Upper lobe of left lung (tissue), 6 donors: ENCODE results near the gene GABRA5. TPM values are rescaled to one million over a fixed set of nuclear protein-coding genes. Genes with fewer than 3 reads are reported as not detected.
A peak's percentile ranks its signal among the peaks of the same experiment; 100 is the strongest.
"Not testable (repeated sequence)": the region's sequence is repeated elsewhere in the genome, so short reads cannot be mapped to it uniquely, and the experiment has no call there.

Experiments used
- ATAC-seq, 2 donors: fragments of 200-7000 bp; cut with Tn5 transposase; one replicate each; pipeline ENCODE4 v1.9.1; 2022; ENCODE audit warnings: mild to moderate bottlenecking in 2 of 2, moderate library complexity in 2 of 2; ENCODE audit not compliant: low FRiP score in 2 of 2
- DNase-seq, 2 donors: peaks; one replicate each; pipeline ENCODE4 v3.0.0-alpha.2; 2019 to 2020
- H3K27ac ChIP-seq, 4 donors: fragments of 200-600 bp; sonication (generic); one replicate each; pipeline ENCODE4 v1.5.1; 2016 to 2019
- H3K27me3 ChIP-seq, 4 donors: fragments of 200-600 bp; sonication (generic); one replicate each; pipeline ENCODE4 v1.5.1; 2017 to 2019
- H3K36me3 ChIP-seq, 4 donors: fragments of 200-600 bp; sonication (generic); one replicate each; pipeline ENCODE4 v1.5.1; 2016 to 2019
- H3K4me1 ChIP-seq, 4 donors: fragments of 200-600 bp; sonication (generic); one replicate each; pipeline ENCODE4 v1.5.1; 2018 to 2019
- H3K4me3 ChIP-seq, 4 donors: fragments of 200-600 bp; sonication (generic); one replicate each; pipeline ENCODE4 v1.5.1; 2017 to 2019; ENCODE audit warnings: mild to moderate bottlenecking in 2 of 4, moderate library complexity in 1 of 4
- H3K9me3 ChIP-seq, 4 donors: fragments of 200-600 bp; sonication (generic); one replicate each; pipeline ENCODE4 v1.5.1; 2018 to 2019
- CTCF ChIP-seq, 6 experiments: fragments of 450-650 bp in 4 of 6; fragments of 200-600 bp in 2 of 6; sonication (generic) in 2 of 6; IDR thresholded peaks; one replicate each; pipeline ENCODE4 v1.5.1; 2016 to 2019; ENCODE audit warnings: antibody characterized with exemption in 6 of 6
- EP300 ChIP-seq, 4 donors: sonication (generic); formaldehyde crosslinking; IDR thresholded peaks; one replicate each; pipeline ENCODE4 v1.5.1; 2017; ENCODE audit warnings: antibody characterized with exemption in 4 of 4, control low read depth in 2 of 4
- POLR2A ChIP-seq, 4 donors: fragments of 450-650 bp; IDR thresholded peaks; one replicate each; pipeline ENCODE4 v1.5.1; 2016 to 2017; ENCODE audit warnings: antibody characterized with exemption in 4 of 4, mild to moderate bottlenecking in 2 of 4
- POLR2AphosphoS5 ChIP-seq, 2 donors: sonication (generic); formaldehyde crosslinking; IDR thresholded peaks; one replicate each; pipeline ENCODE4 v1.5.1; 2017; ENCODE audit warnings: antibody characterized with exemption in 2 of 2
- WGBS, 2 donors: methylation state at CpG; one replicate each; pipeline ENCODE4 v1.1.5; 2017 to 2018; 5-methylcytosine and 5-hydroxymethylcytosine counted together
- total RNA-seq, 6 donors: library from RNA; depleted of rRNA in 4 of 6; stranded (reverse); fragments of >200 nt in 4 of 6; gene quantifications; one replicate each; pipeline versions ENCODE4 v1.1.0 to v1.2.1, GENCODE V29; 2016 to 2021
- donor health status: DM: no; HTN: no; CAD: no; lungs with moderate emphysema.
- donor health status: DM: no; HTN: yes; CAD: no; lungs with severe emphysema.

Gene GABRA5
- total RNA-seq, 6 donors from 2014 or later, result 0.30 TPM; not detected in 5

- ATAC-seq (peak in 1 of 2 donors; percentile 53), DNase-seq (peak in 1 of 2 donors; percentile 31)
- Histone ChIP-seq H3K27ac (no peak overlapping the region), H3K27me3 (no peaks in the 10 kb centered on the region), H3K9me3 (no peaks in the 10 kb centered on the region), H3K36me3 (no peaks in the 10 kb centered on the region), H3K4me3 (peak overlapping the region in 3 of 4 donors; percentile 3 to 9 (median 4)), H3K4me1 (peaks cover 4 to 16% (median 12%) of the 10 kb centered on the region in 4 donors)
- TF ChIP-seq POLR2AphosphoS5 (IDR thresholded peaks at IDR 0.05) (no peak), CTCF (IDR thresholded peaks at IDR 0.05) (peak in 5 of 6 experiments; percentile 32 to 63 (median 48)), POLR2A (IDR thresholded peaks at IDR 0.05) (no peak), EP300 (IDR thresholded peaks at IDR 0.05) (no peak)
- 5 to 8% methylated on average over 25 to 35 of the region's 37 CpGs for WGBS, 2 donors
Observed at GRCh38 chr15:26891448-26892181, 24.8 kb downstream of the GABRA5 start.

- Histone ChIP-seq H3K4me3 (no peak overlapping the region), H3K27me3 (no peaks in the 10 kb centered on the region)
- 15 to 18% methylated on average over 14 to 24 of the region's 24 CpGs for WGBS, 2 donors
Observed at GRCh38 chr15:26892182-26892518, 25.3 kb downstream of the GABRA5 start.

GRCh38 chr15:26892678-26893077 lies 25.8 kb downstream of the GABRA5 start:
- Histone ChIP-seq H3K9me3 (no peaks in the 10 kb centered on the region), H3K36me3 (no peaks in the 10 kb centered on the region), H3K4me1 (peaks cover 4 to 16% (median 12%) of the 10 kb centered on the region in 4 donors), H3K4me3 (no peak overlapping the region), H3K27me3 (no peaks in the 10 kb centered on the region), H3K27ac (no peak overlapping the region)
- TF ChIP-seq POLR2AphosphoS5 (IDR thresholded peaks at IDR 0.05) (no peak), EP300 (IDR thresholded peaks at IDR 0.05) (no peak), POLR2A (IDR thresholded peaks at IDR 0.05) (no peak), CTCF (IDR thresholded peaks at IDR 0.05) (no peak)
- ATAC-seq (no peak), DNase-seq (no peak)
- 82 to 86% methylated on average over 14 of the region's 14 CpGs for WGBS, 2 donors

More at GRCh38 chr15:26892182-26892518, 25.3 kb downstream of the GABRA5 start:
- Histone ChIP-seq H3K36me3 (no peaks in the 10 kb centered on the region), H3K27ac (no peak overlapping the region), H3K4me1 (peaks cover 4 to 16% (median 12%) of the 10 kb centered on the region in 4 donors), H3K9me3 (no peaks in the 10 kb centered on the region)
- DNase-seq (peak in 1 of 2 donors; percentile 63), ATAC-seq (peak in 1 of 2 donors; percentile 6)
- TF ChIP-seq POLR2AphosphoS5 (IDR thresholded peaks at IDR 0.05) (no peak), EP300 (IDR thresholded peaks at IDR 0.05) (no peak)

GRCh38 chr15:26893351-26894065 lies 26.6 kb downstream of the GABRA5 start:
- ATAC-seq, result peak in 1 of 2 donors; percentile 4
- TF ChIP-seq CTCF (IDR thresholded peaks at IDR 0.05), result no peak
- TF ChIP-seq POLR2AphosphoS5 (IDR thresholded peaks at IDR 0.05), result no peak
- TF ChIP-seq EP300 (IDR thresholded peaks at IDR 0.05), result no peak
- TF ChIP-seq POLR2A (IDR thresholded peaks at IDR 0.05), result no peak
- peak in 1 of 2 donors; percentile 76 for DNase-seq
- H3K27me3 ChIP-seq, result no peaks in the 10 kb centered on the region
- H3K9me3 ChIP-seq, result no peaks in the 10 kb centered on the region
- no peaks in the 10 kb centered on the region for H3K36me3 ChIP-seq
- H3K4me1 ChIP-seq, result peaks cover 4 to 16% (median 12%) of the 10 kb centered on the region in 4 donors
- no peak overlapping the region for H3K27ac ChIP-seq
- H3K4me3 ChIP-seq, result no peak overlapping the region
- 83 to 89% methylated on average over 35 of the region's 35 CpGs for WGBS, 2 donors

GRCh38 chr15:26894181-26894580 lies 27.3 kb downstream of the GABRA5 start:
- WGBS, 2 donors, result 85% methylated on average over 16 to 26 of the region's 26 CpGs
- H3K36me3 ChIP-seq, result no peaks in the 10 kb centered on the region
- H3K4me1 ChIP-seq, result peaks cover 4 to 13% (median 11%) of the 10 kb centered on the region in 4 donors
- no peak overlapping the region for H3K27ac ChIP-seq
- no peak overlapping the region for H3K4me3 ChIP-seq
- peaks cover 0 to 4% (median 2%) of the 10 kb centered on the region in 4 donors for H3K9me3 ChIP-seq
- no peak for DNase-seq
- ATAC-seq, result no peak
- no peaks in the 10 kb centered on the region for H3K27me3 ChIP-seq
- TF ChIP-seq POLR2AphosphoS5 (IDR thresholded peaks at IDR 0.05), result no peak
- TF ChIP-seq CTCF (IDR thresholded peaks at IDR 0.05), result no peak
- TF ChIP-seq POLR2A (IDR thresholded peaks at IDR 0.05), result no peak
- no peak for TF ChIP-seq EP300 (IDR thresholded peaks at IDR 0.05)

- Histone ChIP-seq H3K9me3 (peaks cover 0 to 11% (median 4%) of the 10 kb centered on the region in 4 donors), H3K4me1 (peaks cover 4 to 13% (median 11%) of the 10 kb centered on the region in 4 donors)
- H3K27ac ChIP-seq, H3K4me3 ChIP-seq, DNase-seq, ATAC-seq, H3K36me3 ChIP-seq, H3K27me3 ChIP-seq: not testable (repeated sequence)
- WGBS, 2 donors, result 95% methylated on average over 19 of the region's 19 CpGs
Observed at GRCh38 chr15:26895346-26895745, 28.5 kb downstream of the GABRA5 start.
